Keratinocyte (primary cell): ENCODE results near the gene MYOZ3.

ENCODE experiments used
- EZH2 ChIP-seq: IDR thresholded peaks from one replicate; pipeline ENCODE4 v1.6.1; 2012; ENCODE audit warnings: inconsistent platforms, mild to moderate bottlenecking, low read length, moderate library complexity
- TF ChIP-seq, protein P1 (sequence below), 3 experiments: IDR thresholded peaks in 1 of 3; conservative IDR thresholded peaks in 1 of 3; optimal IDR thresholded peaks in 1 of 3; 2 replicates in 2 of 3; 3 replicates in 1 of 3; pipeline versions ENCODE3 to v1.5.1; 2011; ENCODE audit warnings: low read length in 3 of 3, mild to moderate bottlenecking in 3 of 3, moderate library complexity in 2 of 3, control low read depth in 1 of 3, inconsistent platforms in 1 of 3; ENCODE audit not compliant: insufficient read depth in 2 of 3; ENCODE audit errors: extremely low read depth in 1 of 3

GRCh38 chr5:150649108-150650020, 11.7 kb upstream of the MYOZ3 start:
- TF ChIP-seq, protein P1, sequence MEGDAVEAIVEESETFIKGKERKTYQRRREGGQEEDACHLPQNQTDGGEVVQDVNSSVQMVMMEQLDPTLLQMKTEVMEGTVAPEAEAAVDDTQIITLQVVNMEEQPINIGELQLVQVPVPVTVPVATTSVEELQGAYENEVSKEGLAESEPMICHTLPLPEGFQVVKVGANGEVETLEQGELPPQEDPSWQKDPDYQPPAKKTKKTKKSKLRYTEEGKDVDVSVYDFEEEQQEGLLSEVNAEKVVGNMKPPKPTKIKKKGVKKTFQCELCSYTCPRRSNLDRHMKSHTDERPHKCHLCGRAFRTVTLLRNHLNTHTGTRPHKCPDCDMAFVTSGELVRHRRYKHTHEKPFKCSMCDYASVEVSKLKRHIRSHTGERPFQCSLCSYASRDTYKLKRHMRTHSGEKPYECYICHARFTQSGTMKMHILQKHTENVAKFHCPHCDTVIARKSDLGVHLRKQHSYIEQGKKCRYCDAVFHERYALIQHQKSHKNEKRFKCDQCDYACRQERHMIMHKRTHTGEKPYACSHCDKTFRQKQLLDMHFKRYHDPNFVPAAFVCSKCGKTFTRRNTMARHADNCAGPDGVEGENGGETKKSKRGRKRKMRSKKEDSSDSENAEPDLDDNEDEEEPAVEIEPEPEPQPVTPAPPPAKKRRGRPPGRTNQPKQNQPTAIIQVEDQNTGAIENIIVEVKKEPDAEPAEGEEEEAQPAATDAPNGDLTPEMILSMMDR (optimal IDR thresholded peaks at IDR 0.05 in 1 of 3, IDR thresholded peaks at IDR 0.05 in 1 of 3, conservative IDR thresholded peaks at IDR 0.05 in 1 of 3; ENCODE audit: extremely low read depth in 1 of 3, insufficient read depth in 2 of 3, low read length in 3 of 3) = no peak
- TF ChIP-seq EZH2 = no peak
